GM23338 (cell line): ENCODE results near the gene DYNC1LI2.
A peak's percentile ranks its signal among the peaks of the same experiment; 100 is the strongest.

Source experiments
- CTCF ChIP-seq, 2 experiments: fragments of 200-600 bp in 1 of 2; sonication (generic) in 1 of 2; conservative IDR thresholded peaks; 2 replicates each; pipeline versions ENCODE4 v1.5.1 to v1.6.1; 2016 to 2017; ENCODE audit warnings: antibody characterized with exemption in 2 of 2, low read depth in 2 of 2, mild to moderate bottlenecking in 2 of 2, moderate library complexity in 1 of 2
- POLR2AphosphoS5 ChIP-seq: IDR thresholded peaks from 2 replicates; pipeline ENCODE4 v1.6.1; 2016; ENCODE audit warnings: antibody characterized with exemption, low read depth

- peak; percentile 72 to 84 for TF ChIP-seq CTCF (conservative IDR thresholded peaks at IDR 0.05; ENCODE audit: low read depth in 2 of 2)
- TF ChIP-seq POLR2AphosphoS5, result peak; percentile 34; the same call in 1 of the 2 replicates
Measured at GRCh38 chr16:66717112-66717675, 34.2 kb downstream of the DYNC1LI2 start.
